GM12878 (cell line): ENCODE data around the gene TRPV6. TPM values are rescaled to one million over a fixed set of nuclear protein-coding genes. Genes with fewer than 3 reads are reported as not detected.

Source experiments
- BACH1 ChIP-seq: fragments of 450-650 bp; IDR thresholded peaks from 2 replicates; pipeline ENCODE4 v1.6.1; 2017; ENCODE audit warnings: mild to moderate bottlenecking, borderline replicate concordance
- BCL3 ChIP-seq: IDR thresholded peaks from 2 replicates; pipeline ENCODE4 v1.6.1; 2011; ENCODE audit warnings: borderline replicate concordance, low read depth, mild to moderate bottlenecking, moderate library complexity, low read length; ENCODE audit not compliant: insufficient read depth, poor library complexity, severe bottlenecking
- CEBPB ChIP-seq, 2 experiments: fragments of 150-350 bp in 1 of 2; IDR thresholded peaks; 2 replicates each; pipeline ENCODE4 v1.6.1; 2012 to 2014; ENCODE audit warnings: low read depth in 2 of 2, low read length in 2 of 2, borderline replicate concordance in 1 of 2, inconsistent platforms in 1 of 2
- CEBPZ ChIP-seq: fragments of 150-350 bp; IDR thresholded peaks from 2 replicates; pipeline ENCODE4 v1.6.1; 2016; ENCODE audit warnings: low read depth, low read length
- CUX1 ChIP-seq: IDR thresholded peaks from 2 replicates; pipeline ENCODE4 v1.6.1; 2012; ENCODE audit warnings: improper control_type of control experiment, low read depth, low read length; ENCODE audit not compliant: insufficient replicate concordance
- FOS ChIP-seq: IDR thresholded peaks from 3 replicates; pipeline ENCODE4 v1.6.1; 2011; ENCODE audit warnings: borderline replicate concordance; ENCODE audit not compliant: insufficient read length; ENCODE audit errors: extremely low read depth
- FOXK2 ChIP-seq: fragments of 450-650 bp; IDR thresholded peaks from 2 replicates; pipeline ENCODE4 v1.6.1; 2017; ENCODE audit warnings: mild to moderate bottlenecking, moderate library complexity
- PKNOX1 ChIP-seq: fragments of 450-650 bp; IDR thresholded peaks from 2 replicates; pipeline ENCODE4 v1.6.1; 2016; ENCODE audit warnings: mild to moderate bottlenecking
- RELA ChIP-seq: fragments of 450-650 bp; IDR thresholded peaks from 2 replicates; pipeline ENCODE4 v1.8.0; 2014; ENCODE audit warnings: borderline replicate concordance; ENCODE audit not compliant: partially characterized antibody
- SMAD5 ChIP-seq: IDR thresholded peaks from 2 replicates; pipeline ENCODE4 v1.6.1; 2016; ENCODE audit warnings: antibody characterized with exemption, low read depth
- polyA plus RNA-seq, 11 experiments: library from polyadenylated mRNA; depleted of rRNA in 4 of 11; unstranded in 6 of 11; stranded (reverse) in 5 of 11; fragments of >200 nt; fragmentation: Nextera tagmentation in 4 of 11; fragmentation: Illumina TruSeq in 1 of 11; extraction: Ambion mirVana in 4 of 11; extraction: Trizol in 1 of 11; gene quantifications; 1 replicate in 1 of 11; 2 replicates in 10 of 11; pipeline versions ENCODE4 v1.2.1 to v1.2.3, GENCODE V29; 2011 to 2016; ENCODE audit warnings: inconsistent platforms in 2 of 11, missing spikeins in 2 of 11, low read depth in 1 of 11
- total RNA-seq, 4 experiments: library from RNA; depleted of rRNA in 3 of 4; stranded (reverse); fragments of >200 nt in 3 of 4; fragmentation: Illumina TruSeq in 1 of 4; extraction: Trizol in 1 of 4; gene quantifications; 2 replicates each; pipeline versions ENCODE4 v1.2.1 to v1.2.3, GENCODE V29; 2013 to 2021

The TRPV6 gene
- total and polyA plus RNA-seq, 10 of the 15 experiments (the other 5 are each of a cell fraction or from before 2014, with no cell fraction given), result not detected

- TF ChIP-seq PKNOX1, result no peak
- TF ChIP-seq BACH1, result no peak
- no peak for TF ChIP-seq CUX1
- no peak for TF ChIP-seq SMAD5
- no peak for TF ChIP-seq FOXK2
- TF ChIP-seq BCL3, result no peak
- TF ChIP-seq CEBPZ, result no peak
- TF ChIP-seq CEBPB (IDR thresholded peaks at IDR 0.05; ENCODE audit: borderline replicate concordance in 1 of 2, low read depth in 2 of 2, low read length in 2 of 2), result no peak
- no peak for TF ChIP-seq FOS
- TF ChIP-seq RELA, result no peak
- TF ChIP-seq, all 136 proteins: peak for 0
Measured at GRCh38 chr7:142883571-142884285, 1.8 kb downstream of the TRPV6 start (continued).
